NT2/D1 (cell line): Measurements from ENCODE around the gene SUN1.

Experiments
- SUZ12 ChIP-seq: IDR thresholded peaks from 2 replicates; pipeline ENCODE4 v1.6.1; 2011; ENCODE audit not compliant: insufficient read length, insufficient read depth; ENCODE audit errors: extremely low read depth
- YY1 ChIP-seq: IDR thresholded peaks from 2 replicates; pipeline ENCODE4 v1.6.1; 2011; ENCODE audit not compliant: insufficient read length, insufficient read depth
- ZNF274 ChIP-seq: IDR thresholded peaks from 2 replicates; pipeline ENCODE4 v1.6.1; 2011; ENCODE audit warnings: mild to moderate bottlenecking, low read depth, low read length

DNA sequence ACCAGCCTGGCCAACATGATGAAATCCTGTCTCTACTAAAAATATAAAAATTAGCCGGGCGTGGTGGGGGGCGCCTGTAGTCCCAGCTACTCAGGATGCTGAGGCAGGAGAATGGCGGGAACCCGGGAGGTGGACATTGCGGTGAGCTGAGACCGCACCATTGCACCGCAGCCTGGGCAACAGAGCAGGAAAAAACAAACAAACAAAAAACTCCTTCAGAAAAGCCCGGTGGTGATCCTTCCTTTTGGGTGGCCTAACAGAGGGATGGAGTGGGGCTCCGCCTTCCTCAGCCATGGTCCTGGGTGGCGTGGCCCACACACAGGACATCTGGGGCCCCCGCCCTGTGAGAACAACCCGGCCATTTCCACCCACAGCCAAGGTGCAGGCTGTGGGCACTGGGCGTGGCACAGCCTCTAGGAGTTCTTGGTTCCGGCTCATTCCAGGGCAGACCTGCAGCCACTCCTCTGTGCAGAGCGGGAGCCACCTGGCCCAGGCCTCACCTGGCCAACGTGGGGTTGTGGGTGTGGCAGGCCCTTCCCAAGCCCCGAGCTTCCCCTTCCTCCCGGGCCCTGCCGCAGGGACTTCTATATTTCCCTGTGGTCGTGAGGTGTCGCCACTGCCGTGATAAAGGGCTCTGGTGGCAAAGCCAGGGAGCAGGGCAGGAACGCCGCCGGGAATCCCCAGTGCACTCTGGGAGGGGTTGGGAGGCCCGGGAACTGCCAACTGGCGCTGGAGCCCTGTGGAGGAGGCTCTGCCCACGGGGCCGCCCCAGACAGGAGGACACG, 81.7 kb downstream of the SUN1 start:
- TF ChIP-seq ZNF274 = no peak
- TF ChIP-seq YY1 = no peak
- TF ChIP-seq SUZ12 = no peak
